ENCODE measurements around the gene FAM180A.

GRCh38 chr7:135704074-135704473 is 44.5 kb downstream of the FAM180A start:
- TF ChIP-seq CTCF (IDR thresholded peaks at IDR 0.05 in 4 of 5, conservative IDR thresholded peaks at IDR 0.05 in 1 of 5) (peak in 1 of 5 experiments; percentile 11), POLR2A (IDR thresholded peaks at IDR 0.05) (no peak)

All from gastrocnemius medialis (tissue), 4 donors.